Suprapubic skin (tissue), 4 donors: ENCODE results near the gene CIITA.

Source experiments
- CTCF ChIP-seq, 2 donors: fragments of 200-600 bp in 1 of 2; fragments of 450-650 bp in 1 of 2; sonication (generic) in 1 of 2; IDR thresholded peaks; one replicate each; pipeline ENCODE4 v1.5.1; 2016 to 2019; ENCODE audit warnings: antibody characterized with exemption in 2 of 2, mild to moderate bottlenecking in 1 of 2, moderate library complexity in 1 of 2
- EP300 ChIP-seq: sonication (generic); formaldehyde crosslinking; IDR thresholded peaks from one replicate; pipeline ENCODE4 v1.6.1; 2017; ENCODE audit warnings: antibody characterized with exemption
- POLR2A ChIP-seq, 2 donors: fragments of 450-650 bp; IDR thresholded peaks; one replicate each; pipeline ENCODE4 v1.6.1; 2017; ENCODE audit warnings: antibody characterized with exemption in 2 of 2, mild to moderate bottlenecking in 2 of 2, moderate library complexity in 2 of 2
- POLR2AphosphoS5 ChIP-seq, 3 donors: sonication (generic); formaldehyde crosslinking; IDR thresholded peaks; one replicate each; pipeline ENCODE4 v1.6.1; 2017; ENCODE audit warnings: antibody characterized with exemption in 3 of 3

GRCh38 chr16:10851512-10851911 lies 25.5 kb upstream of the CIITA start:
- TF ChIP-seq CTCF (IDR thresholded peaks at IDR 0.05) = no peak
- TF ChIP-seq POLR2A (IDR thresholded peaks at IDR 0.05) = no peak
- TF ChIP-seq POLR2AphosphoS5 (IDR thresholded peaks at IDR 0.05) = no peak
- TF ChIP-seq EP300 = no peak
